CD4-positive, alpha-beta T cell treated with Interleukin-1 beta for 1 hour (primary cell): ENCODE data around the gene HIBADH.

ENCODE experiments used
- DNase-seq, 2 donors: peaks; one replicate each; pipeline ENCODE4 v3.0.0-alpha.2; 2020 to 2022

HIBADH gene

GRCh38 chr7:27484451-27484850, 178.2 kb downstream of the HIBADH start:
- DNase-seq: no peak

- DNase-seq: no peak
Measured at GRCh38 chr7:27482219-27482618, 180.5 kb downstream of the HIBADH start.

GRCh38 chr7:27478556-27478955, 184.1 kb downstream of the HIBADH start:
- DNase-seq: no peak

GRCh38 chr7:27478084-27478483, 184.6 kb downstream of the HIBADH start:
- DNase-seq: no peak

- DNase-seq: no peak
Measured at GRCh38 chr7:27476493-27476892, 186.2 kb downstream of the HIBADH start.
